Activated CD4-positive, alpha-beta T cell treated with anti-CD3 and anti-CD28 coated beads, Interleukin-2, amount 50 U/mL, for 48 hours (primary cell): ENCODE results near the gene FOXP1.
"Not testable (repeated sequence)": the region's sequence is repeated elsewhere in the genome, so short reads cannot be mapped to it uniquely, and the experiment has no call there.

Source experiments
- DNase-seq, 2 experiments: peaks; one replicate each; pipeline ENCODE4 v3.0.0-alpha.2; 2020

FOXP1 gene

GRCh38 chr3:70982700-70983140 is 600.8 kb downstream of the FOXP1 start:
- peak; percentile 30 to 35 for DNase-seq

DNA sequence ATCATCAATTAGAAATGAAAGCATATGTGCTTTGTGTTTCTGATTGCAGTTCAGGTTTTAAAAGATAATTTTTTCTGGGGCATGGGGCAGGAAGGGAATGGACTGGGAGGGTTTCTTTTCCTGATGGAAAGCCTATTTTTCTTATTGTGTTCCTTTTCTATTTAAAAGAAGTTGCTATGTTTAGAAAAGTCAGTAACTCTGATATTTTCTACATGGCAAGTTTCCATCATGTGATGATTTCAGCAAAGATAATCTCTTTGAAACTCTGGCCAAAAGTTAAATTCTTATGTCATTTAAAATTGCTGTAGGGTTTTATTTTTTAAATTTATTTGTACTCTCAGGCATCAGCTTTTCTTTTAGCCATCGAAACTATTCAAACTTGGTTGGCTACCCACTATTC is 601.2 kb downstream of the FOXP1 start:
- DNase-seq: no peak

DNA sequence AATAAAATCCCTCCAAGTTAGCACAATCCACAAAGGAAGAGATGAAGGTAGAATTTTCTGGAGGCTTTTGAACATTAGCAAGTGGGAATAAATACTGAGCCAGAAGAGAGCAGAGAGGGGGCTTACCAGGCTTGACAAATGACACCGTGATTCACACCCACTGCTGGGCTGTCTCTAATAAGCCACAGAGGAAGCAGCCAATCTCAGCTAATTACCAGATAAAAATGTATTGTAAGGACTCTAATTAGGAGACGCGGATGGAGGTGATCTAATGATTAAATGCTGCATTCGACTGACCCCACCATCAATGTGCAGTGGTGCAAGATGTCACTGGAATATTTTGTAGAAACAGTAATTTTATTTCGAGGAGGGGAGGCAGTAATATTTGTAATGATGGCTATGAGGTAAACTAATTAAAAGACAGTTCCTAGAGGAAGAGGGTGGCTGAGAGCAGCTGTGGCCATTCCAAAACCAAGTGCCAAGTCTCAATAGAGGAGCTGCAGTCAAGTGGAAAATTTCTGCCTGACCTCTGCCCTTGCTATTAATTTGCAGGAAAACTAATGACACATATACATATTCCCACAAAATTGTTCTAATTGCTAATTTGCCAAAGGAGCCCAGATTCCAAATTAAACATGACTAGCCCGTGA is 602.2 kb downstream of the FOXP1 start:
- DNase-seq: no peak

- no peak for DNase-seq
Measured at GRCh38 chr3:70980646-70981170, 602.8 kb downstream of the FOXP1 start.

DNA sequence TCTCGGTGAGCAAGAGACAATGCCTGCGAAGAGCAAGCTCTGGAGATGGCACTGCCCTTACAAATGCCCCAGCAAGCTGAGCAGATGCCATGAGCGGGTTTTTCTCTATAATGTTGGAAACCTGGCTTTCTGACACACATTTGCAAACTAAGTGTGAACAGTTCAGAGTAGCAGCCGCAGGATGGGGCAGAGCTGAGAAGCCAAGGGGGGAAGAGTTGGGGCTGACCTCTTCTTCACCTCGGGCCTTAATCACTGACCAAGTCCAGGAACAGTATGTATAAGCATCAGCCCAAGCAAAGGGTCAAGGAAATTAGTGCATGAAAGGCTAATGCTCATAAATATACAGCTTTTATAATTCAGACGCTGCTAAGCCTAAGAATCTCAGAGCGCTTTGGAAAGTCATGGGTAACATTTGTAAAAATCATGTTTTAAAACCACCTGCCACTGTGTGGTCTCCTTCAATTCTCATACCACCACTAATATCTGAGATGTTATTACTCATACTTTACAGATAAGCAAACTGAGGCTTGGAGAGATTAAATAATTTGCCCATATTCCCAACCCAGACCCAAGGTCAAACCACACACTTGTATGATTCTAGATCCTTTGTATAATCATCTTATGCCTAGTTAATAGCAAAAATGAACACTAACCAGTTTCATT is 603.4 kb downstream of the FOXP1 start:
- DNase-seq: no peak

DNA sequence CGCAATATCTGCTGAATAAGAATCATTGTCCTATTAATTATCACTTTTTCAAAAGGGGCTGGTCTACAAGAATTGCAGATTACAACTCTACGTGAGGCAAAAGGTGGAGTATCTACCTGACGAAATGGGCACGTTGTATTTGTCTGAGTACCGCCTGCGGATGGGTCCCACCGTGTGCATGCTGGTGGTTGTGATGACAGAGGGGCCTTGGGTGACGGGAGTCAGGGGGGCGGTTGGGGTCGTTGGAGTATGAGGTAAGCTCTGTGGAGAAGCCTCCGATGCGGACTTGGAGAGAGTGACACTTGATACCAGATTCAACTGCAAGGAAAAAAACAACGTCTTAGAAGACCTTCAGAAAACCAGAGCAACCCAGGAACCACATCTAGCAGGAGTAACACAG is 605.8 kb downstream of the FOXP1 start:
- DNase-seq: no peak

DNA sequence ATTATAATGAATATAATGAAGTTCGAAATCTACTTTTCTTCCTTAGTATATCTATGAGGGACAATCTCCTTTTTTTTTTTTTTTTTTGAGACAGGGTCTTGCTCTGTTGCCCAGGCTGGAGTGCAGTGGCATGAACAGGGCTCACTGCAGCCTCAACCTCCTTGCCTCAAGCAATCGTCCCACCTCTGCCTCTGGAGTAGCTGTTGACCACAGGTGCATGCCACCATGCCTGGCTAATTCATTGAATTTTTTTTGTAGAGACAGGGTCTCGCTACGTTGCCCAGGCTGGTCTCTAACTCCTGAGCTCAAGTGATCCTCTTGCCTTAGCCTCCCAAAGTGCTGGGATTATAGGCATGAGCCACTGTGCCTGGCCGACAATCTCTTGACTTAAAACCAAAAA is 607.5 kb downstream of the FOXP1 start:
- DNase-seq: not testable (repeated sequence)

DNA sequence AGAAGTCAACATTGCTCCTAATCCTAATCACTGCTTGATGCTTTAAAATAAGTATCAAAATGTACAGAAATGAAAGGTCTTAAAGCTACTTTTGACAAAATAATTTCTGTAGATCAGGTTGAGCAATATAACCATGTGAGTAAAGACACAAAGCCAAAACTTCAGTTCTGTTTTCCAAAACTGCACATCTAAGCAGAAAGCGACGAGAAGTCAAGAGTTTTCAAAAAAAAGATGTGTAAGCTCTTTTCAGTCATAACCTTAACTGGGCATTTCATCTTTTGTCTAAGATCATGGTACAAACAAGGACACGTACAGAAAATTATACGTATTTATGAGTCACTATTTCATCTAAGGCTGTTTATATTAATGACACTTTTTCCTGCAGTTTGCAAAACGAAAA is 608.8 kb downstream of the FOXP1 start:
- DNase-seq: no peak

GRCh38 chr3:70973558-70973957 is 610.0 kb downstream of the FOXP1 start:
- DNase-seq: no peak

- no peak for DNase-seq
Measured at GRCh38 chr3:70972855-70973254, 610.7 kb downstream of the FOXP1 start.

GRCh38 chr3:70970952-70971351 is 612.6 kb downstream of the FOXP1 start:
- DNase-seq: no peak

DNA sequence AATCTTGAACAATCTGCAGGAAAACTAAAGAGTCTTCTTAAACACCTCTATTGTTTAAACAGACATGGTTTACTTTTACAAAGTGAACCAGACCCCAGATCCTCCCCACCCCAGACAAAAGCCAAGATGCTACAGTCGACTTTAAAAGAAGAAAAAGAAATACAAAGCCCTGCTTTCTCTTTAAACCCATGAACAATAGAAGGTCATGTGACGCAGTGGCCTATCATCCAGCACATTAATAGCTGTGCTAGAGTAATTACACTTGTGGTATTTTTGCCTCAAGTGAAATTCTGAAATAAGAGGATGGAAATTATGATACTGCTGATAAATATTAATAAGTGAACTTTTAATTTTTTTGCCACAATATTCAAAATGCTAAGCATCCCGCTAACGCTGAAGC is 613.4 kb downstream of the FOXP1 start:
- DNase-seq: no peak

DNA sequence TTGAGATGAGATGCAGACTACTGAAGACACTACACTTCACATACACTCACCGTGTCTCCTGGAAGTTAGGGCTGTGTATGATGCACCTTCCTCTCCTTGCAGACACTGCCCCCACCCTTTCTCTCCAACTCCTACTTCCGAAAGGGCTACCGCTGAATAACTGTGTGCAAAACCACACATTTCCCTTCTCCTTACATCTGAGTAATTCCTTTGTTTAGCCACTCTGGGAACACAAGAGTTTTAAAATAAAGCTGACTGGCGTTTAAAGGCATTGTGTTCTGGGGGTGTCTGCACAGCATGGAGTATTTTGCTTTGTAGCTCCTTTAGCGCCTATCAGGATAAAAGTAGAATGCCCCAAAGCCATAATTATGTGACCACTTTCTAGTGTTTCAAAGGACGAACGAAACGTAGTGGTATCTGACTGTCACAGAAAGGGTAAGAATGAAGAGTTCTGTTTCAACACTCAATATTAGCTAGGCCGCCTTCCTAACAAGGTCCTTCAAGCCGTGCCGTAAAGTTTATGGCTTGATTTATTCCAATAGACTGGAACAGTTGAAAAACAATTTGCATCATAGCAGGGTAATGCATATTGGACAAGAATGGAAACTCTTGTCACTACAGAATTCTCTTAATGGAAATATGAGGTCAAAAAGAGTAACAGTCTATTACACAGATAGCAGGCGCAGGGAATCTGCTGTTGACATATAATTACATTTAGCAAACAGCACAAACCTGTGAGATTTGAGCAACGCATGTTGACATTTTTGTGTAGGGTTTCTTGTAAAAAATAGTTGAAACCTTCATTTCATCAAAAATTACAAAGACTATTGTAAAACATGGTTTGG is 619.9 kb downstream of the FOXP1 start:
- DNase-seq: no peak

DNA sequence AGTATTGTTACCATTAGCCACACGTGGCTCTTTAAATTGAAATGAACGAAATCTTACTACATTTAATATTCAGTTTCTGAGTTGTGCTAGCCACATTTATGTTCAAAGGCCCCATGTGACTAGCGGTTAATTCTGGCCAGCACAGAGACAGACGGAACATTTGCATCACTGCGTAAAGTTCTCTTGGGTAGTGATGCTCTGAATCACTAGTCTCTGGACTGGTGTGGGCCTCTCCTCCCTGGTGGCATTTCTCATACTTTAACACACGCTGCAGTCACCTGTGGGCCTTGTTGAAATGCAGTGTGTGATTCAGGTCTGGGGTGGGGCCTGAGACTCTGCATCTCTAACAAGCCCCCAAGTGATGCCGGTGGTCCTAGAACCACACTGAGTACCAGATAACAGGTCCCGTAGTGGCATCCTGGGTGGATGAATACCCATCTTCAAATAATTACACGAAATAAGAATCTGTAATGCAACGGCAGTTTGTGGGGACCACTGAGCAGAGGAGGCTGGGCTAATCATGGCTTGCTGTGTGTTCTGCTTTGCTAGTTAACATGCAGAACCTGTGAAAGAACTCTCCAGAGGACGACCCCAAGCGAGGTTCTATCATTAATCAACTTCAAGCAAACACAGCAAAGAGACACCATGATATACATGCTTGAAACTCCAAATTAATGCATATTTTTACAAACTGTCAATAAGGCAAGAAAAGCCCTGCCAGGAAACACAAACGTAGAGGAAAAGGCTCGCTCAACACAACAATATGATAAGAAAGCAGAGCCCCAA is 623.8 kb downstream of the FOXP1 start:
- DNase-seq: no peak

- DNase-seq: no peak
Measured at GRCh38 chr3:70952033-70952747, 631.3 kb downstream of the FOXP1 start.

DNA sequence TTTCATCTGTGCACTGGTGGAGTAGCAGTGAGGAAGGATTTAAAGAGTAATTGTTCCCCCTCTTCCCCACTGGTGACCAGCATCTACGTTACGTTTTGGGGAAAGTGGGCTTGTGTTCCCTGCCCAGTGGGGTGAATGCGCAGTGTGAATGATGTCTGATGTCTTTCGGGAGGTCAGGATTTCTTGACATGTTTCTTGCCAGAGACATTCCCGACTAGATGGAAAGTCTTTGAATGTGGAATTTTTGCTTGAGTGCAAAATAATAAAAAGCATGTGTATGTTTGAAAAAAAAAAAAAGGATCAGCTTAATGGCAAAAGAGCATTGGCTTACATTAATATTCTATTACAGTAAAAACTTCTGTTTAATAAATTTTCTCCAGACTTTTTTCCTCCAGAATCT is 632.2 kb downstream of the FOXP1 start:
- DNase-seq: no peak

GRCh38 chr3:70947579-70947978 is 635.9 kb downstream of the FOXP1 start:
- no peak for DNase-seq

- no peak for DNase-seq
Measured at GRCh38 chr3:70943886-70944285, 639.6 kb downstream of the FOXP1 start.

- no peak for DNase-seq
Measured at GRCh38 chr3:70933105-70933810, 650.3 kb downstream of the FOXP1 start.

- no peak for DNase-seq
Measured at GRCh38 chr3:70930066-70930465, 653.5 kb downstream of the FOXP1 start.

DNA sequence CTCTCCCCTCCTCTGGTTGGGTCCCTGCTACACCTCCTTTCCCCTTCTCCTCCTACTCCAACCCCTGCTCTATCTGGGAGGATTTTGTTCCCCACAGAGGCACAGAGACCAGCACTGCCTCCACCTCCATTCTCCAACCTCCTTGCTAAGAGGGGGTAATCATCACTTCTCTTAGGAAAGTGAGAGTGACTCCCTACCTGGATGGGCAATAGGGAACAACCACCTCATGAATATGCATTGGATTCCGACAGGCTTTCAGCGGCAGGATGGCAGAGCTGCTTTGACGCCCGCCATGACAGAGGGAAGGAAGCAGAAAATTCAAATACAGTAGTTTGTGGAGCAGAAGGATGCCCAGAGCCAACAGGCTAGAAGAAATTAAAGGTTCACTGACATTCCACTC is 656.3 kb downstream of the FOXP1 start:
- no peak for DNase-seq
